ENCODE results near the gene SMARCC1. TPM values are rescaled to one million over a fixed set of nuclear protein-coding genes. Genes with fewer than 3 reads are reported as not detected.

SMARCC1 gene
- total RNA-seq, 1 donor from 2014 or later: 28.7 TPM

- Histone ChIP-seq H3K4me3 (ENCODE audit: low read depth, low read length) (no peak overlapping the region), H3K27me3 (ENCODE audit: control insufficient read depth, insufficient read depth, low read length) (no peaks in the 10 kb centered on the region), H3K36me3 (ENCODE audit: control insufficient read depth, insufficient read depth, low read length) (peaks cover 5% of the 10 kb centered on the region)
- FAIRE-seq (no peak), DNase-seq (ENCODE audit: low read depth) (no peak)
- TF ChIP-seq, protein P1, sequence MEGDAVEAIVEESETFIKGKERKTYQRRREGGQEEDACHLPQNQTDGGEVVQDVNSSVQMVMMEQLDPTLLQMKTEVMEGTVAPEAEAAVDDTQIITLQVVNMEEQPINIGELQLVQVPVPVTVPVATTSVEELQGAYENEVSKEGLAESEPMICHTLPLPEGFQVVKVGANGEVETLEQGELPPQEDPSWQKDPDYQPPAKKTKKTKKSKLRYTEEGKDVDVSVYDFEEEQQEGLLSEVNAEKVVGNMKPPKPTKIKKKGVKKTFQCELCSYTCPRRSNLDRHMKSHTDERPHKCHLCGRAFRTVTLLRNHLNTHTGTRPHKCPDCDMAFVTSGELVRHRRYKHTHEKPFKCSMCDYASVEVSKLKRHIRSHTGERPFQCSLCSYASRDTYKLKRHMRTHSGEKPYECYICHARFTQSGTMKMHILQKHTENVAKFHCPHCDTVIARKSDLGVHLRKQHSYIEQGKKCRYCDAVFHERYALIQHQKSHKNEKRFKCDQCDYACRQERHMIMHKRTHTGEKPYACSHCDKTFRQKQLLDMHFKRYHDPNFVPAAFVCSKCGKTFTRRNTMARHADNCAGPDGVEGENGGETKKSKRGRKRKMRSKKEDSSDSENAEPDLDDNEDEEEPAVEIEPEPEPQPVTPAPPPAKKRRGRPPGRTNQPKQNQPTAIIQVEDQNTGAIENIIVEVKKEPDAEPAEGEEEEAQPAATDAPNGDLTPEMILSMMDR (IDR thresholded peaks at IDR 0.05; ENCODE audit: insufficient read depth, low read length, severe bottlenecking): no peak
These were observed 193.6 kb downstream of the SMARCC1 start for GRCh38 chr3:47588053-47588452.

DNA sequence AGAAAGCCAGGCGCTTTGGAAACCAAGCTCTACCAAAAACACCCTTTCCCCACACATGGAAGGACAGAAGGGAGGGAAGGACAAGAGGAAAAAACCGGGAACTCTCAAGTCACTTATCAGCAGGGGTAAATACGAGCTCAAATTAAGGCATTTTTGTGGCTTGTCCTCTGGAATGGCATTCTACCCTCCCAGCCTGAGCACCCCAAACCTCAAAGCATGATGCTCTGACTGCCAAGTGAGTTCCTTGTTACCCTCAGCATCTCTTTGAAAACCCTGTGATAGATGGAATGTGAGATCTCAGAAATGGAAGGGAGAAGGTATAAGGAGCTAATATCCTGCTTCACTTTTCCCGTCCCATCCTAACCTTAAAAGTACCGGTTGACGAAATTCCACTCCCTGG, 194.9 kb downstream of the SMARCC1 start:
- no peak for DNase-seq (ENCODE audit: low read depth)
- FAIRE-seq: no peak
- Histone ChIP-seq H3K4me3 (ENCODE audit: low read depth, low read length) (no peak overlapping the region), H3K36me3 (ENCODE audit: control insufficient read depth, insufficient read depth, low read length) (peaks cover 5% of the 10 kb centered on the region), H3K27me3 (ENCODE audit: control insufficient read depth, insufficient read depth, low read length) (no peaks in the 10 kb centered on the region)
- TF ChIP-seq, protein P1 (IDR thresholded peaks at IDR 0.05; ENCODE audit: insufficient read depth, low read length, severe bottlenecking): no peak

DNA sequence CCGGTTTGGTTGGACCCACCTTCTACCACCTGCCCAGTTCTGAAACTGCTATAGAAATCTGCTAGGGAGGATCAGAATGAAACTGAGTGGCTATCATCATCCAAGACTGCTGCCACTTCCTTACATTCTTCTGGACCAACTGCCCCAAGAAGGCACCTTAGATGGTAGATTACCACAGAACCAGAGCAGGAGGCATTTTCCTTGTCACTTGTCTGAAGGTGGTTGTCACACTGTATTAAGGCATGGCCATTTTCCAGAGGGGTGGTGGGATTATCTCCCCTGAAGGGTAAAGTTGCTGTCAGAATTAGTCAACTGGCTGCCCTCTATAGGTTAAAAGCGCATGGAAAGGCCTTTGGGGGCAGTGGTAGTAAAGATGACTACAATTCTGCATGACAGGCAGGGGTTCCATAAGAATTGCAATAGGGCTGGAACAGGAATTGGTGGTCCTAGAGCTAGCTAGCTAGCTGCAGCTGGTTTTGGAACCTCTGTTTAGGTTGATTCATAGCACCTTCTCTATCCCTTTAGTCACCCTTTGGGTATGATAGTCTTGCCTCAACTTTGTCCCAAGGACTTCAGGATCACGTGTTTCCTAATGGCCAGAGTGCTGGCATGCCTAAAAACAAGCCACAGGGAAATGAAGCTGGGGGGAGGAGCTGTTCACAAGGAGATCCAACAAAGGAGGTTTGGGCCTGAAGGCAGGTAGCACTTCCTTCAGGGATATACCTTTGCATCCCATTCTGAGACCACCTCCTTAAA, 198.2 kb downstream of the SMARCC1 start:
- Histone ChIP-seq H3K36me3 (ENCODE audit: control insufficient read depth, insufficient read depth, low read length) (peaks cover 5% of the 10 kb centered on the region), H3K4me3 (ENCODE audit: low read depth, low read length) (no peak overlapping the region), H3K27me3 (ENCODE audit: control insufficient read depth, insufficient read depth, low read length) (peaks cover 8% of the 10 kb centered on the region)
- DNase-seq (ENCODE audit: low read depth): peak; percentile 63
- TF ChIP-seq, protein P1 (IDR thresholded peaks at IDR 0.05; ENCODE audit: insufficient read depth, low read length, severe bottlenecking): no peak
- no peak for FAIRE-seq

DNA sequence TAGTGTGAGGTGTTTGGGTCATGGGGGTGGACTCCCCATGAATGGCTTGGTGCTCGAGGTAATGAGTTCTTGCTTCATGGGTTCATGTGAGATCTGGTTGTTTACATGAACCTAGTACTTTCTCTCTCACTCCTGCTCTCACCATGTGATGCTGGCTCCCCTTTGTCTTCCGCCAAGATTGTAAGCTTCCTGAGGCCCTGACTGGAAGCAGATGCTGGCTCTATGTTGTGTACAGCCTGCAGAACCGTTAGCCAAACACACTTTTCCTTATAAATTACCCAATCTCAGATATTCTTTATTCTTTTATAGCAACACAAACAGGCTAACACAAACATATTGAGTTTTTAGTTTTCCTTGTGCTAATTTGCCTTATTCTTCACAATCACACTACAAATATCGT, 199.9 kb downstream of the SMARCC1 start:
- TF ChIP-seq, protein P1 (IDR thresholded peaks at IDR 0.05; ENCODE audit: insufficient read depth, low read length, severe bottlenecking): no peak
- H3K27me3 ChIP-seq (ENCODE audit: control insufficient read depth, insufficient read depth, low read length): peaks cover 16% of the 10 kb centered on the region
- DNase-seq (ENCODE audit: low read depth): no peak
- no peak overlapping the region for H3K4me3 ChIP-seq (ENCODE audit: low read depth, low read length)
- H3K36me3 ChIP-seq (ENCODE audit: control insufficient read depth, insufficient read depth, low read length): peaks cover 2% of the 10 kb centered on the region
- peak; percentile 28 for FAIRE-seq

- TF ChIP-seq, protein P1 (IDR thresholded peaks at IDR 0.05; ENCODE audit: insufficient read depth, low read length, severe bottlenecking): no peak
- no peaks in the 10 kb centered on the region for H3K36me3 ChIP-seq (ENCODE audit: control insufficient read depth, insufficient read depth, low read length)
- peaks cover 17% of the 10 kb centered on the region for H3K27me3 ChIP-seq (ENCODE audit: control insufficient read depth, insufficient read depth, low read length)
- DNase-seq (ENCODE audit: low read depth) (no peak), FAIRE-seq (no peak)
- H3K4me3 ChIP-seq (ENCODE audit: low read depth, low read length): no peak overlapping the region
These were observed 200.3 kb downstream of the SMARCC1 start for GRCh38 chr3:47581422-47581821.

DNA sequence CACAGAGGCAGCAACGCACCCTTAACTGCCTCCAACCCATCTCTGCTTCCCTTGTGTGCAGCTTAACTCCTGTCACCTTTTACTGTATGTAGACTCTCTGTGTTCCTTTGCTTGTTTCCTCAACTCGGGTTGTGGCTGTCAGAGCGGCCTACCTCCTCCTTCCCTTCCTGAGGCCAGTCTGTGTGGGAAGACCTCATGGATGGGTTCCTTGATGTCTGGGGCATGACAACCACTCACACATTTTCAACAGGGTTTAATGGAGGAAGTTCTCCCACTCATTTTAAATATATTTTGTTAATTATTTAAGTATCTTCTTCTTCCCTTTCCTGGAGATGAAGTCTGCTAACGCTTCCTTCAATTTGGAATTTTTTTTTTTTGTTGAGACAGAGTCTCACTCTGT, 201.2 kb downstream of the SMARCC1 start:
- no peak for FAIRE-seq
- TF ChIP-seq, protein P1 (IDR thresholded peaks at IDR 0.05; ENCODE audit: insufficient read depth, low read length, severe bottlenecking): no peak

More for the DNA sequence above, 201.2 kb downstream of the SMARCC1 start:
- Histone ChIP-seq H3K4me3 (ENCODE audit: low read depth, low read length) (no peak overlapping the region), H3K27me3 (ENCODE audit: control insufficient read depth, insufficient read depth, low read length) (peaks cover 17% of the 10 kb centered on the region), H3K36me3 (ENCODE audit: control insufficient read depth, insufficient read depth, low read length) (no peaks in the 10 kb centered on the region)
- no peak for DNase-seq (ENCODE audit: low read depth)
